C1 segment of cervical spinal cord (tissue), 14 donors: ENCODE results near the gene U2AF1L4.
"Not testable (repeated sequence)": the region's sequence is repeated elsewhere in the genome, so short reads cannot be mapped to it uniquely, and the experiment has no call there.

Experiments
- DNase-seq, 14 donors: peaks; one replicate each; lab custom pipeline; 2025; lab: John Stamatoyannopoulos, UW

The U2AF1L4 gene

DNA sequence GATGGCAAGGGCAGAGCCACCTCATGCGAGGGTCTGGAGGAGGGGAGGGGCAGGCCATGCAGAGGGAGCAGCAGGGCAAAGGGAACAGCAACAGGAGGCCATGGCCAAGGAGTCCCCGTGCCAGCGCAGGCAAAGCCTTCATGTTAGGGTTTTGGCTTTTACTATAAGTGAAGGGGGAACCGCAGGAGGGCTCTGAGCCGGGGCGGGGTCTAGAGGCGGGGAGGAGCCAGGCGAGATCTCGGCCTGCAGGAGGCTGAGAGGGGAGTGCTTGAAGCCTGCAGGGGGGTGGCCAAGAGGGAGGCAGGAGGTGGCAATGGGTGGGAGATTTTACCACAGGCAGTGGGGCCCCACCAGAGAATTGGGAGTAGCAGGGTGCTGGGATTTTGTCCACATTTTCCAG is 36.4 kb upstream of the U2AF1L4 start:
- DNase-seq = no peak

DNA sequence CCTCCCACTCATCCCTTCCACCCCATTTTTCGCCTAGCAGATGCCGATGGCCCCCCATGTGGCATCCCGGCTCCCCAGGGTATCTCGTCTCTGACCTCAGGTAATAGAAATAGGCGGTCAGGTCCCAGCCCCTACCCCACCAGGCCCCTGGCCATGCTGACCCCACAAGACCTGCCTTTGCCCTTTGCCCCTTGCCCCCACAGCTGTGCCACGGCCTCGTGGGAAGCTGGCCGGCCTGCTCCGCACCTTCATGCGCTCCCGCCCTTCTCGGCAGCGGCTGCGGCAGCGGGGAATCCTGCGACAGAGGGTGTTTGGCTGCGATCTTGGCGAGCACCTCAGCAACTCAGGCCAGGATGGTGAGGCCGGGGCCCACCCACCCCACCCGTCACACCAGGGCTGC is 35.5 kb upstream of the U2AF1L4 start:
- DNase-seq = no peak

DNA sequence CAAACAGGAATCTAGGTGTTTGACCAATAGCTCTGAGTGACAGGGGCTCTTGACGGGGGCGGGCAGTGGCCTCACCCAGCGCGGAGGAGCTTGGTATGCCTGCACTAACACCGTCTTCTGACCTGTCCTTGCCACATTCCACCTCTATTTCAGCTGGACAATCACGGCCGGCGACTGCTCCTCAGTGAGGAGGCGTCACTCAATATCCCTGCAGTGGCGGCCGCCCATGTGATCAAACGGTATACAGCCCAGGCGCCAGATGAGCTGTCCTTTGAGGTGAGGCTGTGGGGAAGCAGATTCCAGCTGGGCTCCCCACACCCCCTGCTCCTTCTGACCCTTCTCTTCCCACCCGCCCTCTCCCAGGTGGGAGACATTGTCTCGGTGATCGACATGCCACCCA is 34.8 kb upstream of the U2AF1L4 start:
- no peak for DNase-seq

DNA sequence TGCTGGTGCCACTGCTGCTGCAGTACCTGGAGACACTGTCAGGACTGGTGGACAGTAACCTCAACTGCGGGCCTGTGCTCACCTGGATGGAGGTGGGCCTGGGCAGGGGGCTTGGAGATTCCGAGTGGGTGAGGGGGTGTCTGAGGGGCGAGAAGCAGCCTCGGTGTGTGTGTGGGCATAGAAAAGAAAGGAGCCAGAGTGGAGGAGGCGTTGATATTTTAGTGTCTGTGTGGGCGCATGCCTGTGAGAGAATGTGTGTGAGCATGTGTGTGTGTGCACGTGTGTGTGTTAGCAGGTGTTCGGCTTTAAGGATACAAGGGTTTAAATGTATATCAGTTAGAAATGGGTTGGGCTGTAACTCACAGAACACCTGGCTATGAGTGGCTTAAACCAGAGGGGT is 33.8 kb upstream of the U2AF1L4 start:
- DNase-seq = no peak

DNA sequence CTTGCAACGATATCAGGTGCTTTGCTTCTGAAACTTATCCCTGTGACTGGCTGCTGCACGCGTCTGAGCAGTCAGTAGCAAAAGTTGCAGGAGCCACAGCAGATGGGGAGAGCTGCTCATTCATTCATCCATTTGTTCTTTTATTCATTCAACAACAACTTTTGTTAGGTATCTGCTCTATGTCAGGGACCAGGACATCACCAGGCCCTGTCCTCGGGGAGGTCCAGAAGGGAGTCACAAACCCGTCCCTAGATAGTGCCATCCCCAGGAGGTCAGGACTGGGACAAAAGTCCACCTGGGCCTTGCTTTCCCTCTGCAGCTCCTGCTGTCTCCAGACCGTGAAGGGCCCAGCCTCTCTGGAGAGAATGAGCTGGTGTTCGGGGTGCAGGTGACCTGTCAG is 32.7 kb upstream of the U2AF1L4 start:
- DNase-seq = no peak

DNA sequence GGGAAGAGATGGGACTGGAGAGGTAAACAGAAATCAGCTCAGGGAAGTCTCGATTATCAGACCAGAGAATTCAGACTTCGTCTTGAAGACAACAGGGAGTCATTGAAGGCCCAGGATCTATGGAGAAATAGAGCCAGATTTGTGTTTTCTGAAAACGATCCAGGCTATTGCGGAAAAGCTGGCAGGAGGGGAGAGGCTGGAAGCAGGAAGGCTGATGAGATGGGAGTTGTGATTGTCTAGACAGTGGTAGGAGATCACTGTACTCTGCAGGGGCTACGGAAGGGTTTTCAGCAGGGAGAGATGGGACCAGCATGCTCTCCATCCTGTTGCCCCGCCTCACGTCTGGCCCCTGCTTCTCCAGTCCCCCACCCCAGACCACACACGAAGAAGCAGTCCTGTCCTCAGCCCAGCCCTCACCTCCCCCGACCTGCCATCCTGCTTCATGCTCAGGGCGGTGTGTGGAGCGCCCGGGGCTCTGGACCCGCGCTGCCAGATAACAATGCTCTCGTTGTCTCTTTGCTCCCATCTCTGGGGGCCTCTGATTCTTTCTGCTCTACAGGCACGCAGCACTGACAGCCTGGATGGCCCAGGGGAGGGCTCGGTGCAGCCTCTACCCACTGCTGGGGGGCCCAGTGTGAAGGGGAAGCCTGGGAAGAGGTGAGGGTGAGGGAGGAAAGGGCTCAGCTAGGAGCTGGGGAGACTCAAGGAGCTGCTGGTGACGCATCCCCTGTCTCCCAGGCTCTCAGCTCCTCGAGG is 32.0 kb upstream of the U2AF1L4 start:
- DNase-seq = peak in 8 of 14 donors; percentile 12 to 52 (median 36)

DNA sequence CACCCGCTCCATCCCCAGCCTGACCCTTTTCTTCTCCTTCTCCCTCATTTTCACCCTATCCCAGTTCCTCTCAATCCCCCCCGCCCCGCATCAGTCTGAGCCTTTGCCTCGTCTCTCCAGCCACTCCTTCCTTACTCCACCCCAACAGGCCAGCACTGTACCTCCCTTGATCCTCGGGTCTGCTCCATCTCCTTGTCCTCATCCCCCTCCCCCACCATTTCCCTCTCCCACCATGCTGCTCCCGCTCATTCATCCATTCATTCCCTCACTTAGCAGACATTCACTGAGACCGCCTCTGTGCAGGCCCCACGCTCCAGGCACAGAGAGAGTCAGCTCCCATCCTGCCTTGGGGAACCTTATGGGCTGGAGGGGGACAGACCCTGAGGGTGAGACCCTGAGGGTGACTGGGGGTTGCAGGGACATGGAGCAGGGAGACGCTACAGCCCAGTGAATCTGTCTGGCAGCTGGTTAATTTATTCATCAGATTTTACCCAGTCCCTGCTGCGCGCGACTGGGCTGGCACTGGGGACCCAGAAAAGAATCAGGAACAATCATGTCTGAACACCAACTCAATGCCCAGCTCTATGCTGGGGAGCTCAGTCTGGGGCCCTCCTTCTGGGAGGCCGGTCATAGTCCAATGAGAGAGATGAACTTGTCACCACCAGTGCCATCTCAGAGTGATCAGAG is 31.0 kb upstream of the U2AF1L4 start:
- DNase-seq = peak in 4 of 14 donors; percentile 8 to 31 (median 20)

DNA sequence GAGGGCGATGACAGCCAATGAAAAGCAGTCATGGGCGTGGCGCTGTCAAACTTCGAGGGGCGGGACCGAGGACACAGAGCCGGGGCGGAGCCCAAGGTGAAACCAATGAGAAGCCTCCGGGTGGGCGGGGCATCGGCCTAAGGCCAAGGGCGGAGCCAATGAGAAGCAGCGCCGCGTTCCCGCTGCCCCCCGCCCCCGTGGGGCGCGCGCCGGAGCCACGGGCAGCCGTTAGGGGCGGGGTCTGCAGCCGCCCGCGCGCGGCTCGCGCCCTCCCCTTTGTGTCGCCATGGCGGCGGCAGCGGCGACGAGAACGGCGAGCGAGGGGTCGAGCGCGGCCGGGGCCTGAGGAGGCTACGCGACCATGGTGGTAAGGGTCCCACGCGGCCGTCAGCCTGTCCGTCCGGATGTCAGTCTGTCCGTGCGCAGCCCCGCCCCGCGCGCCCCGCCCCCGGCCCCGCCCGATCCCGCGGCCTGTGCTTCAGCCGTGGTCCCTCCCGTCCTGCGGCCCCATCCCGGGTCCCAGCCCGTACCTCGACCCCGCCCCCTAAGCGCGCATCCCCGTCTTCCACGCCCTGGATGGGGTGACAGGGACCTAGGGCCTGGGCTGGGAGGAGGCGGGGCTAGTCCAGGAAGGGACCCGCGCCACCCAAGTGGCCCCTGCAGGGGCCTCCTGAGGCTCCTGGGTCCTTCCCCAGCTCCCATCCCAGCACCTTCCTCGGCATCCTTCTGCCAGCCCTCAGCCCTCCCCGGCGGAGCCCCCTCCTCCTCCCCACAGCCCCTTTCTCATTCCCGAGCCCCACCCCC is 30.3 kb upstream of the U2AF1L4 start, which contains the start of gene ARHGAP33:
Gene ARHGAP33, plus strand, starts transcription at position 267 of the 804 bp plus-strand sequence. Its CDS starts 95 bp downstream, at position 362.
- peak; percentile 41 to 95 (median 92) for DNase-seq

DNA sequence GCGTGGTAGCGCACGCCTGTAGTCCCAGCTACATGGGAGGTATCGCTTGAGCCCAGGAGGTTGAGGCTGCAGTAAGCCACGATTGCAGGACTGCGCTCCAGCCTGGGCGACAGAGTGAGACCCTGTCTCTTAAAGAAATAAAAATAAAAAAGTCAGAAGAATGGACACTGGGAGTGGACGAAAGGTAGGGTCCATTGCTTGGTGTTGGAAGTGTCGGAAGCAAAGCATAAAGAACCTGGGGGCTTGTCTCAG is 29.8 kb upstream of the U2AF1L4 start:
- no peak for DNase-seq

DNA sequence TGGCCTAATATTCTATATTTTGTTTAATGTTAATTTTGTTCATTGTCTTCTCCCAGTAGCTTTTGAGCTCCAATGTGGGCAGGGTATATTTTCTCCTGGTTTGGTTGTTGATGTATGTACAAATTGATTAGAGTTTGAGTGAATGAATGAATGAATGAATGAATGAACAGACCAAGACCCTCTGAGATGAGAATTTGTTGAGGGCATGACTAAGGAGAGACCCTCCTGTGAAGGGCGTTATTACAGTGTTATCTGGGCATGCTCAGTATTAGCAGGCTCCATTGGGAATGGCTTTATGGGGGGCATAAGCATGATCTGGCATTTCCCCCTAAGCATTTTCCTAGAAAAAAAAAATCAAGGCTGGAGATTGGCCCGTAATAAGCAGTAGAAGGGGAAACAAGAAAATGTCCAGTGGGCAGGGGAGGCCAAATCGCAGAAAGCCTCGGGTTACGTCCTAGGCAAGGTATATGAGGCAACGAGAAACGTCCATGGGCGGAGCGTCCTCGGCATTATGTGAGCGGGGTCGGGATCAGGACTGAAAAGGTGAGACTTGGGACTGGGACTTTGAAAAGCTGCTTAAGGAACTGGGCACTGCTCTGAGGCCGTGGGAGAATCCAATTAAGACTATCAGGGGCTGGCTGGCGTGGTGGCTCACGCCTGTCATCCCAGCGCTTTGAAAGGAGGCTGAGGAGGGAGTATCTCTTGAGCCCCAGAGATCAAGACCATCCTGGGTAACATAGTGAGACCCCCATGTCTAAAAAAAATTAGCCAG is 29.2 kb upstream of the U2AF1L4 start:
- DNase-seq = no peak

DNA sequence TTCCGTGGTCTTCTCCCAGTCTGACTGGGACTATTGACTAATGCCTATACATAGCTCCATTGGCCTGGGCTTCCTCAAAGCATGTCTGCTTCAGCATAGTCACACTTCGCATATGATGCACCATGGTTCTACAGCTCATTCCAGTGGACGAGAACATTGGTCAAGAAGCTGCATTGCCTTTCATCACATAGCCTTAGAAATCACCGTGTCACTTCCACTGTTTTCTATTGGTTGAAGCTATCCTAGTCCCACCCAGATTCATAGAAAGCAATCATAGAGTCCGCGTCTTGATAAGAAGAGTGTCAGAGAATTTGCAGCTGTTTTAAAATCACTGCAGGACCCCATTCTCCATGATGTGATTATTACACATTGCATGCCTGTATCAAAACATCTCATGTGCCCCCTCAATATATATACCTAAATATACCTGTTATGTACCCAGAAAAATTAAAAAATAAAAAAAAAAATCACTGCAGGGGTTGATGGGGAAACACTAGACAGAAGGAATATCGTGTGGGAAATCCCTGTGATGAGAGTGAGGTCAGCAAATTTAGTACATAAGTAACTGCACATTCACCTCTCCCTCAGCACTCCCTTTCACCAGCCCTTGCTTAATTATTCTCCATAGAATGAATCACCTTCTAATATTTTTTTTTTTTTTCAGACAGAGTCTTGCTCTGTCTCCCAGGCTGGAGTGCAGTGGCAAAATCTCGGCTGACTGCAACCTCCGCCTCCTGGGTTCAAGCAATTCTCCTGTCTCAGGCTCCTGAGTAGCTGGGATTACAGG is 28.0 kb upstream of the U2AF1L4 start:
- DNase-seq = no peak

DNA sequence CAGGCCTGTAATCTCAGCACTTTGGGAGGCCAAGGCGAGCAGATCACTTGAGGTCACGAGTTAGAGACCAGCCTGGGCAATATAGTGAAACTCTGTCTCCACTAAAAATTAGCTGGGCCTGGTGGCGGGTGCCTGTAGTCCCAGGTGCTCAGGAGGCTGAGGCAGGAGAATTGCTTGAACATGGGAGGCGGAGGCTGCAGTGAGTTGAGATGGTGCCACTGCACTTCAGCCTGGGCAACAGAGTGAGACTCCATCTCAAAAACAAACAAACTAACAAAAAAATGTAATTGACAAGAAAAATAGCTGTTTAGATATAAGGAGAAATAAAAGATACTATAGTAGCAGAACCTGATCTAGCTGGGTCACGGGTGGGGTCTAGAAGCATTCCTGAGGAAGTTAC is 27.1 kb upstream of the U2AF1L4 start:
- DNase-seq = not testable (repeated sequence)

DNA sequence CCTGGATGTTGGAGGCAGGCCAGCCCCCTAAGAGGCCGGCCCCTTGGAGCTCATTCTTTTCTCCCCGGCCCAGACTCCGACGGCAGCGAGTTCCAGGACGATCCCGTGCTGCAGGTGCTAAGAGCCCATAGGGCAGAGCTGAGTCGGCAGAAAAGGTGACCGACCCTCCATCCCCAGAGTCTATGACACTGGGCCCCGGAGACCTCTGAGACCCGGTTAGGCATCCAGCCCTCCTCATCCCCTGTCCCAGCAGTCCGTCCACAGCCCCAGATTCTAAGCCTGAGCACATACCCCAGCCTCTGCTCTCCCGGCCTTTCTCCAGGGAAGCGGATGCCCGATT is 22.8 kb upstream of the U2AF1L4 start:
- no peak for DNase-seq

DNA sequence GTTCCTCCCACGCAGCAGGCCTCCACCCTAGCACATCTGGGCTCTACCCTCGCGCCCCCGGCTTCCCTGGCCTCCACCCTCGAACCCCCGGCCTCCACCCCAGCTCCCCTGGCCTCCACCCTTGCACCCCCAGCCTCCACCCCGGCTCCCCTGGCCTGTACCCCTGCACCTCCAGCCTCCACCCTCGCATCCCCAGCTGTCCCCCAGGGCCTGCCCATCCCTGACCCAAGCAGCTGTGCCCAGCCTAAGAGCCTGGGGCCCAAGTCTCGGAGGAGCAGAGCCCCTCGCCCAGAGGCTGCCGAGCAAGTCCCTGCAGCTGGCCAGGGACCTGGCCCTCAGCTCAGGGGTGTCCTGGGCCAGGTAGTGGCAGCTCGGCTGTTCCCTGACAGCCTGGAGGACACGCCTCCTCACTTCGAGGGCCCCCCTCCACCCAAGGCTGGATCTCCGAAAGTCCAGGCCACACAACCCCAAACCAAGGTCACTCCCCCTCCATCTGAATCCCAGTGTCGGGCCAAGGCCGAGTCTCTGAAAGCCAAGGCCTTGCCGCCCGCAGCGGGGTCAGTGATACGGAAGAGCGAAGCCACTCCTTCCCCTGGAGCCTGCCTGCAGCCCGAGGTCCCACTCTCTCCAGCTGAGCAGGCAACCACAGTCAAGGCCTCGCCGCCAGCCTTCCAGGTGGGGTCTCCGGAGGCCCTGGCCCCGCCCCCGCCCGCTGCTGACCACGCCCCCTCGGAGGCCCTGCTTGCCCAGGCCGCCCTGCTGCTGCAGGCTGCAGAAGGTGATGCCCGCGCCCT is 22.3 kb upstream of the U2AF1L4 start:
- no peak for DNase-seq

DNA sequence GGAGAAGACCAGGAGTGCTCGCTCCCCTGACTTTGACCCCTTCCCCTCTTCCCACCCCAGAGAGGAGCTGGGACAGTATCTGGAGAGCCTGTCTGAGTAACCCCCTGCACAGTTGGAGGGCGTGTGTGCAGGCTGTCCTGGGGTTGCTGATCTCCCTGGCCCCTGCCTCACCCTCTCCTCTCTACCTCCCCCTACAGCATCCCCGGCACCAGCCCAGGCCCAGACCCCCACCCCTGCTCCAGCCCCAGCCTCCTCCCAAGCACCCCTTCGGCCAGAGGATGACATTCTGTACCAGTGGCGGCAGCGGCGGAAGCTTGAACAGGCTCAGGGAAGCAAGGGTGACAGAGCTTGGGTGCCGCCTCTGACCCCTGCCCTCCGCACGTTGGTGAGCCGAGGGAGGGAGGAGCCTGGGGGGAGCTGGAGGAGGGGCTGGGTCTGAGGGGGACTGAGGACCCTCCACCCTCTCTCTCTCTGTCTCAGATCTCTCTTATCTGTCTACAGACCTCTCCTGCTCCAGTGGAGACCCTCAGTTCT is 21.4 kb upstream of the U2AF1L4 start:
- no peak for DNase-seq

DNA sequence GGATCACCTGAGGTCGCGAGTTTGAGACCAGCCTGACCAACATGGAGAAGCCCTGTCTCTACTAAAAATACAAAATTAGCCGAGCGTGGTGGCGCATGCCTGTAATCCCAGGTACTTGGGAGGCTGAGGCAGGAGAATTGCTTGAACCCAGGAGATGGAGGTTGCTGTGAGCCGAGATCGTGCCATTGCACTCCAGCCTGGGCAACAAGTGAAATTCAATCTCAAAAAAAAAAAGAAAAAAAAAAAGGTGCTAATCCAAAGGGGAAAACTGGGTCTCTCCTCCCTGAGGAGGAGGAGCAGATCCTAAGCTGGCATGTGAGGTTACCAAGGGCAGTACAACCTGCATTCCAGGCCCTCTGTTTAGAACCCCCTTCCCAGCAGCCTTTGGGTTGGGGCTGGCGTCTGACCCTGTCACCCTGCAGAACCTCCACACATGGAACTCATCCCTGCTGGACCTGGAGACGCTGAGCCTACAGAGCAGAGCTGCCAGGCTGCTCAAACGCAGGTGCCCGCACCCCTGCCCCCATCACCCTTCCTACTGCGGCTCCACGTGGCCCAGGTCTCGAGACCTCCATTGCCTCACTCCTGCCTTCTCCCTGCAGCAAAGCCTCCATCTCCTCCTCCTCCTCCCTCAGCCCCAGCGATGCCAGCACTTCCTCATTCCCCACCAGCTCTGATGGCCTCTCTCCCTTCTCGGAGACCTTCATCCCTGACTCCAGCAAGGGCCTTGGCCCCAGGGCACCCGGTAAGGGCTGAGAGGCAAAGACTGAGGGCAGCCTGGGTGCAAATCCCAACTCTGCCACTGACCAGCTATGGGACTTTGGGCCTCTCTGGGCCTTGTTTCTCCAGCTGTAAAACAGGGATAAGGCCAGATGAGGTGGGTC is 19.5 kb upstream of the U2AF1L4 start:
- no peak for DNase-seq

DNA sequence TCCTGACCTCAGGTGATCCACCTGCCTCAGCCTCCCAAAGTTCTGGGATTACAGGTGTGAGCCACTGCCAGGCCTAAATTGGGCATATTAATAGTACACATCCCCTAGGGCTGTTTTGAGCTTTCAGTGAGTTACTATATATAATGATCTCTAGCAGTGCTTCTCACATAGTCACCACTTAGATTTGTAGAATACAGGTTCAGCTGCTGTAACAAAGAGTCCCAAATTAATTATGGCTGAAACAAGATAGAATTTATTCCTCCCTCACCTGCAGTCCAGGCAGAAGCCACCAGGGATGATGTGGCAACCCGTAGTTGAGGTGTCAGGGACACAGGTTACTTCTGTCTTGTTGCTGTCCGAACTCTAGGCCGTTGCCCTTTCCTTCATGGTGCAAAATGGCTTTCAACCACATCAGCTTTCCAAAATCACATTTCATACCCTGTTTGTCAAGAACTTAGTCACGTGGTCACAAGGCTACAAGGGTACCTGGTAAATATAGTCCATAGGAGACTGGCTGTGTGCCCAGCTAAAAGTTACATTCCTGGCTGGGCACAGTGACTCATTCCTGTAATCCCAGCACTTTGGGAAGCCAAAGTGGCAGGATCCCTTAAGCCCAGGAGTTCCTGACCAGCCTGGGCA is 15.6 kb upstream of the U2AF1L4 start:
- no peak for DNase-seq

DNA sequence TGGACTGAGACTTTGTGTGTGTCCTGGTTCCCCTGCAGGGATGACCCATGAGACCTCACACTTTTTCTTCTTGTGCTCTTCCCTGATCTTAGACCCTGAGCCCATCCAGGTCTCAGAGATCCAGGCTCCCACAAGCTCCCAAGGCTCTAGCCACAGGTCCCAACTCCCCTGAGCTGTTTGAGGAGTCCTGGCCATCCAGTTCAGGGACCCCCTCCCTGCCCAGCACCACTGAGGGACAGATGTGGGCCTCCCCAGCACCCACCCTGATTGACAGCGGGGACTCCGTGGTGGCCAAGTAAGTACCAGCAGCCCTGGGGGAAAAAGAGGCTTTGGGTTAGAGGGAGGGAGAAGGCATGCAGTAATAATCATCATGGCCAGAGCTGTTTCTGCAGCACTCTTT is 14.5 kb upstream of the U2AF1L4 start:
- no peak for DNase-seq
